Osteoblast (primary cell): ENCODE data around the gene GLDN. TPM values are rescaled to one million over a fixed set of nuclear protein-coding genes. Genes with fewer than 3 reads are reported as not detected.
A peak's percentile ranks its signal among the peaks of the same experiment; 100 is the strongest.

Experiments used
- DNase-seq: peaks from one replicate; pipeline ENCODE4 v3.0.0; 2011; ENCODE audit warnings: low spot score, mixed read lengths; ENCODE audit not compliant: insufficient read length; ENCODE audit errors: missing footprints
- H2AFZ ChIP-seq: 2 replicates; pipeline ENCODE4 v1.6.0; 2011; ENCODE audit warnings: mild to moderate bottlenecking, low read length
- H3K27ac ChIP-seq: 2 replicates; pipeline ENCODE4 v1.5.1; 2011; ENCODE audit warnings: mild to moderate bottlenecking, low read depth, low read length, moderate library complexity
- H3K27me3 ChIP-seq: 2 replicates; pipeline ENCODE4 v1.6.0; 2012; ENCODE audit warnings: mild to moderate bottlenecking, control low read depth, inconsistent platforms, low read length, moderate library complexity; ENCODE audit not compliant: insufficient read depth
- H3K36me3 ChIP-seq: 2 replicates; pipeline ENCODE4 v1.5.1; 2011; ENCODE audit warnings: mild to moderate bottlenecking, low read length, control low read depth, moderate library complexity; ENCODE audit not compliant: insufficient read depth
- H3K4me1 ChIP-seq: 2 replicates; pipeline ENCODE4 v1.5.1; 2011; ENCODE audit warnings: mild to moderate bottlenecking, low read length, control low read depth, moderate library complexity; ENCODE audit not compliant: insufficient read depth
- H3K4me2 ChIP-seq: 2 replicates; pipeline ENCODE4 v1.6.0; 2011; ENCODE audit warnings: mild to moderate bottlenecking, low read length; ENCODE audit not compliant: insufficient read depth
- H3K4me3 ChIP-seq: fragments of 200-600 bp; sonication (generic); 3 replicates; pipeline ENCODE4 v1.5.1; 2012; ENCODE audit warnings: mild to moderate bottlenecking, low read length, inconsistent platforms; ENCODE audit not compliant: insufficient read depth
- H3K79me2 ChIP-seq: 2 replicates; pipeline ENCODE4 v1.6.0; 2012; ENCODE audit warnings: mild to moderate bottlenecking, low read length, control low read depth, inconsistent platforms; ENCODE audit not compliant: insufficient read depth
- H3K9me3 ChIP-seq: 2 replicates; pipeline ENCODE4 v1.5.1; 2011; ENCODE audit warnings: low read depth, low read length, control low read depth
- H4K20me1 ChIP-seq: 2 replicates; pipeline ENCODE4 v1.6.0; 2012; ENCODE audit warnings: mild to moderate bottlenecking, low read length, control low read depth; ENCODE audit not compliant: insufficient read depth
- CTCF ChIP-seq: IDR thresholded peaks from 2 replicates; pipeline ENCODE4 v1.5.1; 2011; ENCODE audit warnings: mild to moderate bottlenecking, low read depth, low read length, moderate library complexity; ENCODE audit errors: extremely low read depth
- total RNA-seq: library from RNA; depleted of rRNA; stranded (reverse); fragments of >200 nt; gene quantifications from 2 replicates; pipeline ENCODE4 v1.2.3, GENCODE V29; 2012

GLDN gene
- total RNA-seq, 1 donor, result 1.1 TPM

DNA sequence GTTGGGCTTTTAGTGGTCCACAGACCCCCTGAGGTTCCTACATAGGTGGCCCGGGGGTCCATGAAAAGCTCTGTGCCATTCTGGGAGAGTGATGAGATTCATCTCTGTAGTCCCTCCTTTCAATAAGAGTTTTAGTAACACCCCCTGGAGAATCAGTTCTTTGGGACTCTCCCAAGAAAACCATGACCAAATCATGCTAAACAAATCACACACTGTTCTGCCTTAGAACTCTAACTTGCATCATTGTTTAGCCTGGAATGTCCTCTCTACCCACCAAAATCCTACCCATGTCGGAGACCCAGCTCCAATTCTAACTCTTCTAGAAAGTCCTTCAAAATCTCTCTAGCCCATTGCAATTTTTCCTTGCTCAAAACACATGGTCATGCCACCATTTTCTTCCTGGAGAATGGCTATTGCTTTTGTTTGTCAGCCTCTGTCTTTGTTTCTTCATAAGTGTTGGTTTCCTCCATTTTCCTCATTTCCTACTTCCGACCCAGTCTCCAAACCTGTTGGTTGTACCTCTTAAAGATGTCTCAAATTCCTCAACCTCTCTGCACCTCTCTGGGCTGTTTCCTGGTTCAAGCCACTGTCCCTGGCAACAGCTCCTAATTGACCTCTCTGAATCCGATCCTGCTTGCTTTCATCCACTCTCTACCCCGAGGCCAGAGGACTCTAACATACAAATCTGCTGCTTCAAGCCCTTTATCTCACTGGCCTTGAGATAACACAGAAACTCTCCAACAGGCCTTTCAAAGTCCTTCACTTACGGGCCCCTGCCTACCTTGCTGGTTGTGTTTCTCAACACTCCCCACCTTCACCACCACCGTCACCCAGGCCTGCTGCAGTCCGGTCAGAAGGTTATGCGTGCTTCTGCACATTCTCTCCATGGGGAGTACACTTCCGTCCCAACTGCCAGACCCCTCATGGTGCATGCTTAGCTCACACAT lies 26.8 kb upstream of the GLDN start:
- Histone ChIP-seq H3K36me3 (no peaks in the 10 kb centered on the region), H3K4me2 (no peak overlapping the region), H4K20me1 (no peaks in the 10 kb centered on the region), H3K79me2 (no peaks in the 10 kb centered on the region), H2AFZ (no peak overlapping the region), H3K4me1 (peaks cover 45% of the 10 kb centered on the region), H3K27ac (no peak overlapping the region), H3K27me3 (no peaks in the 10 kb centered on the region), H3K9me3 (no peaks in the 10 kb centered on the region), H3K4me3 (no peak overlapping the region)
- no peak for DNase-seq
- no peak for TF ChIP-seq CTCF

- H3K36me3 ChIP-seq, result no peaks in the 10 kb centered on the region
- no peak for TF ChIP-seq CTCF
- no peaks in the 10 kb centered on the region for H3K79me2 ChIP-seq
These were observed 25.7 kb upstream of the GLDN start for GRCh38 chr15:51315726-51316125.

GRCh38 chr15:51316636-51317035 lies 24.8 kb upstream of the GLDN start:
- H3K27me3 ChIP-seq, result no peaks in the 10 kb centered on the region
- H3K4me1 ChIP-seq, result peaks cover 26% of the 10 kb centered on the region
- no peaks in the 10 kb centered on the region for H3K79me2 ChIP-seq
- no peak overlapping the region for H3K4me3 ChIP-seq
- H3K4me2 ChIP-seq, result no peak overlapping the region
- no peak for DNase-seq
- no peaks in the 10 kb centered on the region for H3K9me3 ChIP-seq
- no peak overlapping the region for H3K27ac ChIP-seq
- no peak overlapping the region for H2AFZ ChIP-seq
- no peak for TF ChIP-seq CTCF
- no peaks in the 10 kb centered on the region for H3K36me3 ChIP-seq
- H4K20me1 ChIP-seq, result no peaks in the 10 kb centered on the region

More at GRCh38 chr15:51315726-51316125, 25.7 kb upstream of the GLDN start:
- Histone ChIP-seq H3K27ac (no peak overlapping the region), H4K20me1 (no peaks in the 10 kb centered on the region), H3K4me1 (peaks cover 34% of the 10 kb centered on the region), H3K27me3 (no peaks in the 10 kb centered on the region), H3K9me3 (no peaks in the 10 kb centered on the region), H3K4me2 (no peak overlapping the region), H2AFZ (no peak overlapping the region), H3K4me3 (no peak overlapping the region)
- no peak for DNase-seq

DNA sequence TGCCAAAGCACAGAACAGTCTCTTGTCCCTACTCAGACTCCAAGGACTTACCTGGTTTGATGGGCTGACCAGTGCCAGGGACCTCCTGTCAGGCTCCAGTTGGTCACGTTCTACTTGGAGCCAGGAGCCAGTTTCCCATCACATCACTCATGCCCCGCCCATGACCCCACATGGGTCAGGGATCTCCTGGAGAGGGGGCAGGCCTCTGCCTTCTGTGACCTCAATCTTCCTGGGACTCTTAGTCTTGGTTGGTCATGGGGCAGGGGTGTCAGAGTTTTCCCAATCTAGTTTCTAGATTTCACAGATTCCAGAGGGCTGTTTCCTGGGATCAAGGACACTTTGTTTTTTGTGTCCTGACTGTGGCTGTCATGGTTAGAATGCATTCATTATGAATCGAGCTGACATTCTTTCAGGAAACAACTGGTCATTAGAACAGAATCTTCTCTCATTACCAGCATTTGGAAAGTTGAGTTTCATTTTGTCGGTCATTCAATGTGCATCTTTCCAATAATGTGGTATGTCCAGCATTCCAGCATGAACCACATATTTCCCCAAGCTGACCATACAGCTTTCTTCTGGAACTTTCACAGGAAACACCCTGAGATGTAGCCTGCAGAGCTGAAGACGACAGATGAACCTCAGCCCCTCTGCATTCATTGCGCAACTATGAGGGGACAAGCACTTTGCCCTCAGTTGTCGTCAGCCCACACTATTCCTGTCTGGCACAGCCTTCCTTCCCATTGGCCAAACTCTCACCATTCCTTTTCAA lies 22.9 kb upstream of the GLDN start:
- peaks cover 19% of the 10 kb centered on the region for H3K4me1 ChIP-seq
- peak overlapping the region; percentile 69 for H3K4me2 ChIP-seq
- no peaks in the 10 kb centered on the region for H3K27me3 ChIP-seq
- H3K27ac ChIP-seq, result no peak overlapping the region
- TF ChIP-seq CTCF, result no peak
- H3K79me2 ChIP-seq, result no peaks in the 10 kb centered on the region
- no peaks in the 10 kb centered on the region for H3K9me3 ChIP-seq
- H4K20me1 ChIP-seq, result no peaks in the 10 kb centered on the region
- H3K36me3 ChIP-seq, result no peaks in the 10 kb centered on the region
- DNase-seq, result no peak
- H2AFZ ChIP-seq, result peak overlapping the region; percentile 50
- no peak overlapping the region for H3K4me3 ChIP-seq
